Prostate gland (tissue), 2 donors: Measurements from ENCODE around the gene CXXC5.

Experiments used
- CTCF ChIP-seq, 4 experiments: fragments of 200-600 bp in 2 of 4; fragments of 450-650 bp in 2 of 4; sonication (generic) in 2 of 4; IDR thresholded peaks; 1 replicate in 3 of 4; 2 replicates in 1 of 4; pipeline ENCODE4 v1.5.1; 2016 to 2019; ENCODE audit warnings: antibody characterized with exemption in 4 of 4, mild to moderate bottlenecking in 2 of 4, moderate library complexity in 2 of 4
- POLR2A ChIP-seq: fragments of 450-650 bp; IDR thresholded peaks from one replicate; pipeline ENCODE4 v1.6.1; 2016; ENCODE audit warnings: antibody characterized with exemption, mild to moderate bottlenecking
- POLR2AphosphoS5 ChIP-seq: sonication (generic); formaldehyde crosslinking; IDR thresholded peaks from one replicate; pipeline ENCODE4 v1.6.1; 2017; ENCODE audit warnings: antibody characterized with exemption

- peak in 2 of 4 experiments; percentile 50 to 57 for TF ChIP-seq CTCF (IDR thresholded peaks at IDR 0.05)
- TF ChIP-seq POLR2A = no peak
- no peak for TF ChIP-seq POLR2AphosphoS5
Measured at GRCh38 chr5:139650031-139650688, 2.0 kb downstream of the CXXC5 start.
